SKM-1 treated with dmso at 0.1 percent for 144 hours (cell line): ENCODE data around the gene CD58.

ENCODE experiments used
- DNase-seq: peaks from one replicate; lab custom pipeline; 2025; ENCODE audit not compliant: unreplicated experiment; lab: John Stamatoyannopoulos, UW

The CD58 gene

GRCh38 chr1:116494745-116495144, 76.1 kb downstream of the CD58 start:
- no peak for DNase-seq

GRCh38 chr1:116494353-116494692, 76.5 kb downstream of the CD58 start:
- no peak for DNase-seq

GRCh38 chr1:116493484-116494352, 77.1 kb downstream of the CD58 start:
- DNase-seq, result no peak

GRCh38 chr1:116493036-116493435, 77.8 kb downstream of the CD58 start:
- DNase-seq, result no peak

- DNase-seq, result no peak
These were observed 78.4 kb downstream of the CD58 start for GRCh38 chr1:116492358-116492811.

- no peak for DNase-seq
These were observed 79.0 kb downstream of the CD58 start for GRCh38 chr1:116491700-116492357.

- DNase-seq, result no peak
These were observed 80.2 kb downstream of the CD58 start for GRCh38 chr1:116490588-116490987.

- DNase-seq, result no peak
These were observed 81.6 kb downstream of the CD58 start for GRCh38 chr1:116489231-116489697.

- no peak for DNase-seq
These were observed 82.8 kb downstream of the CD58 start for GRCh38 chr1:116488071-116488470.

GRCh38 chr1:116487583-116487982, 83.2 kb downstream of the CD58 start:
- no peak for DNase-seq

GRCh38 chr1:116487031-116487430, 83.8 kb downstream of the CD58 start:
- DNase-seq, result no peak

- DNase-seq, result no peak
These were observed 84.4 kb downstream of the CD58 start for GRCh38 chr1:116486424-116486823.

GRCh38 chr1:116485976-116486375, 84.8 kb downstream of the CD58 start:
- no peak for DNase-seq

- DNase-seq, result peak; percentile 41
These were observed 85.6 kb downstream of the CD58 start for GRCh38 chr1:116485071-116485735.

- DNase-seq, result no peak
These were observed 87.1 kb downstream of the CD58 start for GRCh38 chr1:116483481-116484309.

GRCh38 chr1:116482490-116482889, 88.3 kb downstream of the CD58 start:
- no peak for DNase-seq

- DNase-seq, result no peak
These were observed 88.9 kb downstream of the CD58 start for GRCh38 chr1:116481934-116482333.

GRCh38 chr1:116478621-116479020, 92.2 kb downstream of the CD58 start:
- DNase-seq, result no peak

- no peak for DNase-seq
These were observed 93.4 kb downstream of the CD58 start for GRCh38 chr1:116477429-116477828.

GRCh38 chr1:116476321-116476720, 94.5 kb downstream of the CD58 start:
- DNase-seq, result no peak

- DNase-seq, result no peak
These were observed 95.0 kb downstream of the CD58 start for GRCh38 chr1:116475850-116476218.
